ENCODE results near the gene PLA2G3. TPM values are rescaled to one million over a fixed set of nuclear protein-coding genes. Genes with fewer than 3 reads are reported as not detected.
A peak's percentile ranks its signal among the peaks of the same experiment; 100 is the strongest.

Gene PLA2G3
- total and polyA plus RNA-seq, 2 of the 8 experiments (the other 6 are each of a cell fraction or from before 2014, with no cell fraction given) = 18.1 to 25.9 TPM

DNA sequence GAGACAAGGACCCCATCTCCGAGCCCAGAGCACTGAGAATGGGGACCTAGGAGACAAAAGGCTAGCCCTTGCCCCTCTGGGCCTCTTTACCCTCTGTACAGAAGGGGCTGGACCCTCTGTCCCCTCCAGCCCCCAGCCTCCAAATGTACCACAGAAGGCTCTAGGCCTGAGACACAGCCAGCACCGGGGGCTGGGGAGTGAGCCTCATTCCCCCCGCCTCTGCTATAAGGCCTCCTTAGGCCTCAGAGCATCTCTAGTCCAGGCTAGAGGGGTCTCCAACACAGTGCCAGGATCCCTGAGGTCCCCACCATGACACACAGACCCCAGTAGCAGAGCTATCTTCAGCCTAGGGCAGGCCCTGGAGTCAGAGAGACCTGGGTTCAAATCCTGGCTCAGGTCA is 54.4 kb downstream of the PLA2G3 start:
- Histone ChIP-seq H4K5ac (ENCODE audit: insufficient read length, low read depth, low read length) (no peak overlapping the region), H3K79me2 (ENCODE audit: control insufficient read depth in 1 of 2, insufficient read depth in 2 of 2, low read length in 2 of 2) (peaks cover 0 to 9% of the 10 kb centered on the region in 2 experiments; a peak in 1 of 4 replicates), H2AFZ (ENCODE audit: low read length) (no peak overlapping the region), H3K4me2 (ENCODE audit: insufficient read depth in 1 of 2, low read depth in 2 of 2, low read length in 2 of 2) (peak overlapping the region in 1 of 2 experiments; percentile 96; a peak in 2 of 4 replicates), H3K79me1 (ENCODE audit: low read depth, low read length) (no peaks in the 10 kb centered on the region; the same call in 1 of the 2 replicates), H3K27me3 (replicated peaks in 1 of 4; ENCODE audit: control insufficient read depth in 3 of 4, extremely low read depth in 1 of 4, insufficient read depth in 3 of 4, low read length in 3 of 4) (peaks cover 0 to 5% (median 2%) of the 10 kb centered on the region in 4 experiments; a peak in 3 of 7 replicates), H3K23ac (ENCODE audit: insufficient read length) (no peak overlapping the region), H3K9ac (replicated peaks in 1 of 4; ENCODE audit: extremely low read depth in 1 of 4, low read depth in 3 of 4, low read length in 3 of 4) (no peak overlapping the region; a peak in 1 of 7 replicates), H3K4me3 (ENCODE audit: extremely low read depth in 1 of 4, insufficient read depth in 2 of 4, low read depth in 3 of 4, low read length in 4 of 4) (no peak overlapping the region), H4K20me1 (replicated peaks in 1 of 2; ENCODE audit: control insufficient read depth in 1 of 2, insufficient read depth in 2 of 2, low read length in 2 of 2) (peaks cover 3 to 7% of the 10 kb centered on the region in 2 experiments), H3K27ac (ENCODE audit: low read depth, low read length) (no peak overlapping the region), H2BK15ac (ENCODE audit: low read length) (peak overlapping the region; percentile 19; the same call in 1 of the 2 replicates), H2BK20ac (ENCODE audit: low read length) (0 out of 2 replicates have a peak overlapping the region, but pooled peaks have one; percentile 64), H3K4me1 (replicated peaks in 1 of 4; ENCODE audit: control insufficient read depth in 3 of 4, insufficient read depth in 4 of 4, low read length in 3 of 4) (peaks cover 0 to 26% (median 17%) of the 10 kb centered on the region in 4 experiments; a peak in 6 of 7 replicates), H3K56ac (replicated peaks; ENCODE audit: insufficient read length, low read depth, low read length) (no peak overlapping the region), H3K23me2 (ENCODE audit: low read depth, low read length) (peaks cover 11% of the 10 kb centered on the region), H3K9me3 (ENCODE audit: insufficient read depth in 2 of 2, low read depth in 1 of 2, low read length in 1 of 2) (no peaks in the 10 kb centered on the region), H3K4ac (replicated peaks; ENCODE audit: insufficient read length, low read depth, low read length) (no peak overlapping the region), H2BK120ac (replicated peaks; ENCODE audit: low read depth, low read length) (no peak overlapping the region), H2BK5ac (ENCODE audit: low read depth, low read length) (peak overlapping the region; percentile 95; the same call in 1 of the 2 replicates), H2AK5ac (ENCODE audit: low read depth, low read length) (no peak overlapping the region; the same call in none of the 2 replicates), H3K18ac (ENCODE audit: extremely low read depth, low read length) (0 out of 2 replicates have a peak overlapping the region, but pooled peaks have one; percentile 7), H2BK12ac (ENCODE audit: low read depth, low read length) (no peak overlapping the region), H4K8ac (ENCODE audit: extremely low read depth, insufficient read depth, low read length) (no peak overlapping the region), H3K14ac (ENCODE audit: insufficient read length) (no peak overlapping the region), H4K91ac (replicated peaks; ENCODE audit: insufficient read length, low read length) (no peak overlapping the region), H3K36me3 (ENCODE audit: control insufficient read depth in 2 of 4, insufficient read depth in 4 of 4, low read length in 3 of 4) (no peaks in the 10 kb centered on the region)
- WGBS, 2 experiments (ENCODE audit: extremely low coverage in 1 of 2, insufficient coverage in 1 of 2, insufficient read length in 1 of 2, insufficient replicate concordance in 2 of 2, low coverage in 1 of 2, low lambda C conversion rate in 2 of 2, missing lambda C conversion rate in 1 of 2) = 94% methylated on average over 3 of the region's 3 CpGs; no CpG with 5 or more reads in 1 of the 2 experiments
- POLR2A ChIA-PET (ENCODE audit: partially characterized antibody) = interaction anchor here (1.2 to 12.2 kb wide), 9 partner anchors 10 to 138 kb away, joined by 3 to 220 read pairs (median 16); partner anchors contain the start of genes MORC2, RNF185, SELENOM and TUG1
- FAIRE-seq = no peak
- CTCF ChIA-PET (ENCODE audit: partially characterized antibody) = interaction anchor here (0.9 to 13.3 kb wide), 10 partner anchors 12 to 139 kb away, joined by 3 to 207 read pairs (median 5); partner anchors contain the start of genes MORC2 and TUG1
- no peak for DNase-seq (ENCODE audit: low read depth in 1 of 2, low spot score in 2 of 2)
- TF ChIP-seq GABPA (IDR thresholded peaks at IDR 0.05; ENCODE audit: borderline replicate concordance, insufficient read depth, low read length) = no peak
- TF ChIP-seq, protein P1, sequence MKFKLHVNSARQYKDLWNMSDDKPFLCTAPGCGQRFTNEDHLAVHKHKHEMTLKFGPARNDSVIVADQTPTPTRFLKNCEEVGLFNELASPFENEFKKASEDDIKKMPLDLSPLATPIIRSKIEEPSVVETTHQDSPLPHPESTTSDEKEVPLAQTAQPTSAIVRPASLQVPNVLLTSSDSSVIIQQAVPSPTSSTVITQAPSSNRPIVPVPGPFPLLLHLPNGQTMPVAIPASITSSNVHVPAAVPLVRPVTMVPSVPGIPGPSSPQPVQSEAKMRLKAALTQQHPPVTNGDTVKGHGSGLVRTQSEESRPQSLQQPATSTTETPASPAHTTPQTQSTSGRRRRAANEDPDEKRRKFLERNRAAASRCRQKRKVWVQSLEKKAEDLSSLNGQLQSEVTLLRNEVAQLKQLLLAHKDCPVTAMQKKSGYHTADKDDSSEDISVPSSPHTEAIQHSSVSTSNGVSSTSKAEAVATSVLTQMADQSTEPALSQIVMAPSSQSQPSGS (IDR thresholded peaks at IDR 0.05; ENCODE audit: low read length) = no peak
- TF ChIP-seq RBBP5 (IDR thresholded peaks at IDR 0.05; ENCODE audit: borderline replicate concordance, low read depth, low read length) = no peak
- no peak for TF ChIP-seq SIX5 (IDR thresholded peaks at IDR 0.05; ENCODE audit: low read depth, low read length)
- no peak for TF ChIP-seq SIN3A (conservative IDR thresholded peaks at IDR 0.05 in 1 of 2, IDR thresholded peaks at IDR 0.05 in 1 of 2; ENCODE audit: low read depth in 1 of 2, low read length in 2 of 2)
- no peak for TF ChIP-seq MAX (IDR thresholded peaks at IDR 0.05)
- no peak for TF ChIP-seq TAF7 (optimal IDR thresholded peaks at IDR 0.05; ENCODE audit: borderline replicate concordance, low read depth, low read length)
- no peak for TF ChIP-seq ASH2L (IDR thresholded peaks at IDR 0.05; ENCODE audit: low read length)
- TF ChIP-seq, protein P2, sequence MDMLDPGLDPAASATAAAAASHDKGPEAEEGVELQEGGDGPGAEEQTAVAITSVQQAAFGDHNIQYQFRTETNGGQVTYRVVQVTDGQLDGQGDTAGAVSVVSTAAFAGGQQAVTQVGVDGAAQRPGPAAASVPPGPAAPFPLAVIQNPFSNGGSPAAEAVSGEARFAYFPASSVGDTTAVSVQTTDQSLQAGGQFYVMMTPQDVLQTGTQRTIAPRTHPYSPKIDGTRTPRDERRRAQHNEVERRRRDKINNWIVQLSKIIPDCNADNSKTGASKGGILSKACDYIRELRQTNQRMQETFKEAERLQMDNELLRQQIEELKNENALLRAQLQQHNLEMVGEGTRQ (IDR thresholded peaks at IDR 0.05; ENCODE audit: low read length) = no peak

Data from H1 (cell line).